ENCODE results near the gene JCHAIN.

JCHAIN gene

GRCh38 chr4:70619288-70619687 lies 47.0 kb downstream of the JCHAIN start:
- DNase-seq (ENCODE audit: low spot score) = no peak
- no peak for TF ChIP-seq CTCF (conservative IDR thresholded peaks at IDR 0.05; ENCODE audit: low read depth)
- no peak overlapping the region for H3K27ac ChIP-seq
- POLR2A ChIA-PET (ENCODE audit: low non-redundant PET) = no interaction called here
- CTCF ChIA-PET = no interaction called here

- DNase-seq (ENCODE audit: low spot score) = no peak
- CTCF ChIA-PET = interaction anchor here (0.6 kb wide), 1 partner anchor 74 kb away, joined by 3 read pairs; no protein-coding TSS in a partner anchor
- POLR2A ChIA-PET (ENCODE audit: low non-redundant PET) = no interaction called here
Observed at GRCh38 chr4:70614184-70614555, 52.1 kb downstream of the JCHAIN start.

GRCh38 chr4:70613306-70614183 lies 52.8 kb downstream of the JCHAIN start:
- TF ChIP-seq CTCF (conservative IDR thresholded peaks at IDR 0.05; ENCODE audit: low read depth) = no peak
- ChIA-PET CTCF (interaction anchor here (0.6 to 0.7 kb wide), 2 partner anchors 54 to 74 kb away, joined by 3 read pairs; no protein-coding TSS in a partner anchor), POLR2A (ENCODE audit: low non-redundant PET) (no interaction called here)
- H3K27ac ChIP-seq = no peak overlapping the region
- DNase-seq (ENCODE audit: low spot score) = no peak

More at GRCh38 chr4:70614184-70614555, 52.1 kb downstream of the JCHAIN start:
- TF ChIP-seq CTCF (conservative IDR thresholded peaks at IDR 0.05; ENCODE audit: low read depth) = no peak
- H3K27ac ChIP-seq = no peak overlapping the region

- H3K27ac ChIP-seq = no peak overlapping the region
- ChIA-PET CTCF (no interaction called here), POLR2A (ENCODE audit: low non-redundant PET) (no interaction called here)
- no peak for TF ChIP-seq CTCF (conservative IDR thresholded peaks at IDR 0.05; ENCODE audit: low read depth)
- DNase-seq (ENCODE audit: low spot score) = no peak
Observed at GRCh38 chr4:70608324-70608723, 58.0 kb downstream of the JCHAIN start.

- no peak overlapping the region for H3K27ac ChIP-seq
- POLR2A ChIA-PET (ENCODE audit: low non-redundant PET) = no interaction called here
- DNase-seq (ENCODE audit: low spot score) = no peak
- TF ChIP-seq CTCF (conservative IDR thresholded peaks at IDR 0.05; ENCODE audit: low read depth) = no peak
- CTCF ChIA-PET = interaction anchor here (0.7 kb wide), 1 partner anchor 163 kb away, joined by 4 read pairs; no protein-coding TSS in a partner anchor
Observed at GRCh38 chr4:70607334-70607853, 58.9 kb downstream of the JCHAIN start.

GRCh38 chr4:70606459-70606858 lies 59.8 kb downstream of the JCHAIN start:
- ChIA-PET CTCF (no interaction called here), POLR2A (ENCODE audit: low non-redundant PET) (no interaction called here)
- DNase-seq (ENCODE audit: low spot score) = no peak
- no peak overlapping the region for H3K27ac ChIP-seq
- TF ChIP-seq CTCF (conservative IDR thresholded peaks at IDR 0.05; ENCODE audit: low read depth) = no peak
